ENCODE data around the gene NTRK3.

- TF ChIP-seq RARB (CRISPR knock-in tag; IDR thresholded peaks at IDR 0.05) (no peak), TSHZ2 (CRISPR knock-in tag; IDR thresholded peaks at IDR 0.05) (no peak), PATZ1 (CRISPR knock-in tag; IDR thresholded peaks at IDR 0.05; ENCODE audit: borderline replicate concordance) (no peak)
These were observed 19.3 kb upstream of the NTRK3 start for GRCh38 chr15:88275804-88276203.

All from SK-N-SH treated with all-trans-retinoic acid at 6 μM for 48 hours (cell line).